SIG-M5 (cell line): ENCODE results near the gene RPS14.
"Not testable (repeated sequence)": the region's sequence is repeated elsewhere in the genome, so short reads cannot be mapped to it uniquely, and the experiment has no call there.

Experiments used
- DNase-seq: peaks from one replicate; lab custom pipeline; 2025; lab: John Stamatoyannopoulos, UW

RPS14 gene

DNA sequence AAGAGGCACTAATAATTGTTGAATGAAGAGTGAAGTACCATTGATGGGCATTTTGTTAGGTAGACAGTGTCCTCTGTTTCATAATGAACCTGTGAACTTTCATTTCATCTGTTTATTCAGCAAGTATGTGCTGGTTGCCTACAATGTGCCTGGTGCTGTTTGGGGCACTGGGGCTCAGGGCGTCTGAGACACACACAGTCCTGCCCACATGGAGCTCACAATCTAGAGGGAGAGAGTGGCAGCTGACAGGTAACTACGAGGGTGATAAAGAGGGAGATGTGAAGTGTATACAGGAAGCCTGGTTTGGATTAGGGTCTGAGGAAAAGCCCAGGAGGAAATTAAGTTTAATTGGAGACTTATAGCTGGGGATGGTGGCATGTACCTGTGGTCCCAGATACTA is 29.9 kb upstream of the RPS14 start:
- no peak for DNase-seq

DNA sequence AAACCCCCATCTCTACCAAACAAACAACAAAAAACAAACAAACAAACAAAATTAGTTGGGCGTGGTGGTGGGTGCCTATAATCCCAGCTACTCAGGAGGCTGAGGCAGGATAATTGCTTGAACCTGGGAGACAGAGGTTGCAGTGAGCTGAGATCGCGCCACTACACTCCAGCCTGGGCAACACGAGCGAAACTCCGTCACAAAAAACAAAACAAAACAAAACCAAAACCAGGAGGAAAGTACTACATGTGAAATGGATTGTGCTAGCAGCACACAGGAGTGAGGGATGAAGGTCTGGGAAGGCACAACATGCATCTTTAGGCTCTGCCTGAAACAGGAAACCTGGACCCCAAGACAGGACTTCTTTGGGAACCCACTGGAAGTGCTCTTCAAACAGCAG is 27.0 kb upstream of the RPS14 start:
- not testable (repeated sequence) for DNase-seq

- DNase-seq, result no peak
Measured at GRCh38 chr5:150473673-150474358, 24.3 kb upstream of the RPS14 start.

GRCh38 chr5:150469718-150470469 is 20.4 kb upstream of the RPS14 start:
- DNase-seq, result no peak

GRCh38 chr5:150468206-150468605 is 18.7 kb upstream of the RPS14 start:
- DNase-seq, result no peak

DNA sequence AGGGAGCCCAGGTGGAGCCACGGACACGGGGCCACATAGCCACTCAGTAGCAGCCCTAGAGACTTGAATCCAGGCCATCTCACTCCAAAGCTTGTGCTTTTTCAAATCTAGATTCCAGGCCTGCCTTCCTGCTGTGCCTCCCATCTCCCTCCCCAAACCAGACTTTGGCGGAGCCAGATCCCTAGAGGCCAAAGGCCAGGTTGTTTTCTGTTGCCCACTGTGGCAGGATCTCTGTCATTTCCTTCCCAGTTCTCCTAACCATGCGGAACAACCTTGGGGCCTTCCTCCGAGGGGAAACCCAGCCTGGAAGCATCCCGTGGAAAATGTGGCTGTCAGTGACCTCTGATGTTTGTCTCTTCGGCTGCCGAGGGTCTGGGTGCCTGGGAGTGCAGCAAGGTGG is 16.4 kb upstream of the RPS14 start:
- no peak for DNase-seq

- no peak for DNase-seq
Measured at GRCh38 chr5:150464554-150465012, 15.0 kb upstream of the RPS14 start.

- no peak for DNase-seq
Measured at GRCh38 chr5:150461231-150461630, 11.7 kb upstream of the RPS14 start.

GRCh38 chr5:150460781-150461180 is 11.2 kb upstream of the RPS14 start:
- no peak for DNase-seq

DNA sequence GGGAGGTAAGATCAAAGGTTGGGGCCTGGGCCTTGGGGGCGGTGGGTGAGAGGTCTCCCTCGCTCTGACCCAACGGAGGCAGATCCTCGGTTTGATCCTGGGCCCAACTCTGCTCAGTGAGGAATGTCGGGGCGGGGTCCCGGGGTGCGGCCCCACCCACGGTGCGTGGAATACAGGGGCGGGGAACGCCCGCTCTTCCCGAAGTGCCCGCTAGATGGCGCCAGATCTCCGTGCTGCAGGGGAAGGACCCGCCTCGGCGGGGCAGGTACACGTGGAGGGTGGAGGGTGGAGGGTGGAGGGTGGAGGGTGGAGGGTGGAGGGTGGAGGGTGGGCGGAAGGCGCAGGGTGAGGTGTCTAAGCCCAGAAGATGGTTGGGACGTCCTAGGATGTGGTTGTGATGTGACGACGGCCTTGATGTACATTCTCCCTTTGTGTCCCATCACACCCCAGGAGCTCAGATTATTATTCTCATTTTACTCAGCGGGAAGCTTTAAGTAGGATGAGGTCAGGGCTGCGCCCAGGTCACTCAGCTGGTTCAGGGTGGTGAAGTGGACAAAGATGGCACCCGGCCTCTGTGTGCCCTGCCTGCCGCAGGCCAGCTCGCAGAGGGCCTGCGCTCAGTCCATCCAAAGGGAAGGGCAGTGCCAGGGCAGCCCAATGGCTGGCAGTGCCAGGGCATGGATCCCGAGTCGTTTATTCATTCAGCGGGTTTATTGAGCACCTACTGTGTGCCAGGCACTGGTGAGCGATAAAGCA is 9.4 kb upstream of the RPS14 start:
- no peak for DNase-seq

- no peak for DNase-seq
Measured at GRCh38 chr5:150457562-150458240, 8.2 kb upstream of the RPS14 start.

- DNase-seq, result no peak
Measured at GRCh38 chr5:150457121-150457520, 7.6 kb upstream of the RPS14 start.

- DNase-seq, result no peak
Measured at GRCh38 chr5:150454492-150455229, 5.1 kb upstream of the RPS14 start.

DNA sequence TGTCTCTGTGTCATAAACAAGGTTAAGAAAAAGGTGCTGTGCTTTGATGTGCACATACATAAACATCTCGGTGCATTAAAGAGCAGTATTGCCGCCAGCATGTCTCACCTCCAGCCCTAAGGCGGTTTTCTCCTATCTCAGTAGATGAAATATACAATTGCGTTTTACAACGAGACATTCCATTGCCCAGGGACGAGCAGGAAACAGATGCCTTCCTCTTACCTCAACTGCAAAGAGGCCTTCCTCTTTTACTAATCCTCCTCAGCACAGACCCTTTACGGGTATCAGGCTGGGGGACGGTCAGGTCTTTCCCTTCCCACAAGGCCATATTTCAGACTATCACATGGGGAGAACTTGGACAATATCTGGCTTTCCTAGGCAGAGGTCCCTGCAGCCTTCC is 4.5 kb upstream of the RPS14 start:
- DNase-seq, result not testable (repeated sequence)

GRCh38 chr5:150452914-150453313 is 3.4 kb upstream of the RPS14 start:
- DNase-seq, result no peak

GRCh38 chr5:150451594-150451993 is 2.1 kb upstream of the RPS14 start:
- no peak for DNase-seq

- no peak for DNase-seq
Measured at GRCh38 chr5:150448952-150449516, 505 bp downstream of the RPS14 start.

DNA sequence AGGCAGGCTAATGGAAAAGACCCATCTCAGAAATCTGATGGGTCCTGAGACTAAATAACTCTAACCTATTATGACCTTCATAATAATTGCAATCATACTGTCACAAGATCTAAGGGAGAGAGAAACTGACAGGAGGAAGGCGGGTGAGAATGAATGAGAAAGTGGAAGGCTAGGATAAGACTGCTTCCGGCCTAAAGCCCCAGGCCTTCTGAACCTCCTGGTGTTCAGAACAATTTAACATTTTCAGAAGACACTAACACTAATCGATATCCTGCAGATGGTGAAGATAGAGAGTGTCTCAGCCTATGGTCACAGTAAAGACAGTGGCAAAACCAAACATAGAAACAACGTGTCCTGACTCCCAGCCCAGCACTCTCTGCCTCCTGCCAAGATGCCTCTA is 1.2 kb downstream of the RPS14 start:
- no peak for DNase-seq

- no peak for DNase-seq
Measured at GRCh38 chr5:150447188-150447587, 2.4 kb downstream of the RPS14 start.

GRCh38 chr5:150446583-150446982 is 3.0 kb downstream of the RPS14 start:
- no peak for DNase-seq

DNA sequence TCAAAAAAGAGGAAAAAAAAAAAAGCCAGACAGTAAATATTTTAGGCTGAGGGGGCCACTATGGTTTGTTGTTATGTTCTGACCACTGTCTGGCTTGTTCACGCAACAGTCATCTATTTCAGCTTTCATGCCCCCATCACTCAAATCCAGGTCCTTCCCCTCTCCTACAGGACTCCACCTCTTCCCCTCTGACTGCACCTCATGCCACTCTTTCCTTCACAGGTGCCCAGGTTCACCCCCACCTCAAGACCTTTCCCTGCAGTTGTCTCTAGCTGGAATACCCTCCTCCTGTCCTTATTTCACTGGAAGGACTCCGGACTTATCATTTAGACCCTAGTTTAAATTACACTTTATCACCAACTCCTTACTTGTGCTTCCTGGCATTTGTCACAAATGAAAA is 3.5 kb downstream of the RPS14 start:
- no peak for DNase-seq
